Right lobe of liver (tissue), 4 donors: ENCODE results near the gene CUX1.

ENCODE experiments used
- CTCF ChIP-seq, 4 donors: fragments of 200-600 bp in 3 of 4; fragments of 450-650 bp in 1 of 4; IDR thresholded peaks; one replicate each; pipeline versions ENCODE4 v1.5.1 to v1.8.0; 2016 to 2022; ENCODE audit warnings: antibody characterized with exemption in 4 of 4, mild to moderate bottlenecking in 2 of 4
- POLR2A ChIP-seq: fragments of 450-650 bp; IDR thresholded peaks from one replicate; pipeline ENCODE4 v1.6.1; 2017; ENCODE audit warnings: antibody characterized with exemption, mild to moderate bottlenecking
- donor health status: DM: no; HTN: no; CAD: no.
- donor health status: DM: no; HTN: no; CAD: no.
- donor health status: DM: no; HTN: yes; CAD: no.

- TF ChIP-seq POLR2A (no peak), CTCF (IDR thresholded peaks at IDR 0.05) (no peak)
Measured at GRCh38 chr7:102305414-102306268, 488.2 kb downstream of the CUX1 start.
